EL (cell line): ENCODE data around the gene ATRAID.
A peak's percentile ranks its signal among the peaks of the same experiment; 100 is the strongest.
"Not testable (repeated sequence)": the region's sequence is repeated elsewhere in the genome, so short reads cannot be mapped to it uniquely, and the experiment has no call there.

ENCODE experiments used
- DNase-seq: peaks from one replicate; pipeline ENCODE4 v3.0.0-alpha.2; 2016

ATRAID gene

DNA sequence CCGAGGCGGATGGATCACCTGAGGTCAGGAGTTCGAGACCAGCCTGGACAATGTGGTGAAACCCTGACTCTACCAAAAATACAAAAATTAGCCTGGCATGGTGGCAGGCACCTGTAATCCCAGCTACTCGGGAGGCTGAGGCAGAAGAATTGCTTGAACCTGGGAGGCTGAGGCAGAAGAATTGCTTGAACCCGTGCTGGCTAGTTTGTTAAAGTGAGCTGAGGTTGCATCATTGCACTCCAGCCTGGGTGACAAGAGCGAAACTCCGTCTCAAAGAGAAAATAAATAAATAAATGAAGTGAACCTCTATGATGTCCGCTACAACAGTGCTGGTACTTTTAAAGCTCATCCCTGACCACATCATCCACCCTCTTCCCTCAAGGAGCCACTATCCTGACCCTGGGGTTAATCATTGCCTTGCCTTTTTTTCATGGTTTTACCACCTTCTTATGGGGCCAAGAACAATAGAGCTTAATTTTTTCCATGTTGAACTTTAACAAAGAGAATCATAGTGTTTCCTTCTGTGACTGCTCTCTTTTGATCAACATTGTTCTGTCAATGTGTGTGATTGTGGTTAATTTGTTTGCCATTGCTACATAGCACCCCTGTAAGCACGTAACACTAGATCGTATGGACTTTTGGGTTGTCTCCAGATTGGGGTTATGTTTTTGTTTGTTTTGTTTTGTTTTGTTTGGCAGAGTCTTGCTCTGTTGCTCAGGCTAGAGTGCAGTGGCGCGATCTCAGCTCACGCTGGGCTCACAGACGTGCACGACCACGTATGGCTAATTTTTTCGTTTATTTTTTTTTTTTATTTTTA is 17.1 kb upstream of the ATRAID start:
- no peak for DNase-seq

DNA sequence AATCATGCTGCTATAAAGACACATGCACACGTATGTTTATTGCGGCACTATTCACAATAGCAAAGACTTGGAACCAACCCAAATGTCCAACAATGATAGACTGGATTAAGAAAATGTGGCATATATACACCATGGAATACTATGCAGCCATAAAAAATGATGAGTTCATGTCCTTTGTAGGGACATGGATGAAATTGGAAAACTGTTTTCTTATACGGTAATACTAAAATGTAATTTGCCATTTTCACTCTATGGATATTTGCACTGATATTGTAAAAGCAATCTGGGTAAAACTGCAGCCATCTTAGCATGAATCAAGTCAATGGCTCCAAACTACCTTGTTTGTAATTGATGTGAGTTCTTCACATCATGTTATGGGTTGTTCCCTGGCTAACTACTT is 16.0 kb upstream of the ATRAID start:
- DNase-seq: not testable (repeated sequence)

DNA sequence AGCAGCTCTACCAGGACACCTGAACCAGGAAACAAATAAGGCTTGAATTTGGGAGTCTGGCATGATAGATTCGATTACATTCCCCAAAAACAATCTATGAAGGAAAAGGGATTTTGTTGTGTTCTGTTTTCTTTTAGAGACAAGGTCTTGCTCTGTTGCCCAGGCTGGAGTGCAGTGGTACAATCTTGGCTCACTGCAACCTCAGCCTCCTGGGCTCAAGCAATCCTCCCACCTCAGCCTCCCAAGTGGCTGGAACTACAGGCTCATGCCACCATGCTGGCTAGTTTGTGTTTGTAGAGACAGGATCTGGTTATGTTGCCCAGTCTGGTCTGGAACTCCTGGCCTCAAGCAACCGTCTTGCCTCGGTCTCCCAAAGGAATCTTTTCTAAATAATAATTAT is 13.8 kb upstream of the ATRAID start:
- not testable (repeated sequence) for DNase-seq

DNA sequence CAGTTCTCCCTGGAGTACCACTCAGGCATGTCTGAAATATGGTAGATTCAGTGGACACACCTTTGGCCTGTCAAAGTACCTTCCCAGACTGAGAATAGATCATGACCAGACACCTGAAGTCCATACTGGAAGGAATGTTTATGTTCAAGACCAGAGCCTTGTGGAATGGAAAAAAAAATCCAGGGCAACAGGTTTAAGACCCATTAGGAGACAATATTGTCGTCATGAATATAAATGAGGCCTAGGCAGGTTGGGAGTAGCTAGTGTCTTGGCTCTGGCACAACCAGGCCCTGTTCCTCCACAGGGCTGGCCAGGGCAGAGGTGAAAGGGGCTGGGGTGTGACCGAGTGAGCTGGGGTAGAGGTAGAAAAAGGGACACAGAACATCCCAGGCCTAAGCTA is 13.2 kb upstream of the ATRAID start:
- DNase-seq: no peak

DNA sequence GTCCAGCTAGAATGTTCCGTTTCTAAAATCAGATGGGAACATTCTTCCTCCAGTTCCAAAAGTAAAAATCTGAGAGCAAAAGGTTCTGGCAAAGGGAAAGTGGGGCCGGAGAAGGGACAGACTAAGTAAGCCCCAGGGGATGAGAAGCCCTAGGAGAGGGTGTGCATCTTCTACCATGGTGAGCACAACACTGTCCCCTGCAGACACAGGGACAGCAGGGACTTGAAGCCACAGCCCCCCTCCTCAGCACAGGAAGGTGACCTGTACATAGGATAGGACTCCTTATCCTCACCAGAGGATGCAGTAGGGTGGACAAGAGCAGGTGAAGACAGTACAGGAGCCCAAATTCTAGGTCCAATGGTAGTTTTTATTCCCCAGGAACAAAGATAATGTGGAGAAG is 12.6 kb upstream of the ATRAID start:
- DNase-seq: no peak

DNA sequence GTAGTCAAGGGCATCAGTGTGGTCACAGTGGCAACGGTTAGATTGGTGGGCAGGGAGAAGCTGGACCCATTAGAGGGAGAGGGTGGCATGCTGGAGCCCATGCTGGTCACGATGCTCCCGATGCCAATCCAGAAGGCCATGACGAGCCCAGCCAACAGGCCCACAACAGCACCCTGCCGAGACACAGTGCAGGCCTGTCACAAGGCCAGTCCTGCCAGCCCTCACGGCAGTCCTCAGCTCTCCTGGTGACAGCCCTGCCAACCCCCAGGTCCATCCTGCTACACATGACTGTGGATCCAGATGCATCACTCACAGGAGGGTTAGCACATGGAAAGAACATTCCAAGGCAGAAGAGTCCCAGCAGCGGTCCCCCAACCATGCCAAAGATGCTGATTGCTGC is 10.2 kb upstream of the ATRAID start:
- no peak for DNase-seq

DNA sequence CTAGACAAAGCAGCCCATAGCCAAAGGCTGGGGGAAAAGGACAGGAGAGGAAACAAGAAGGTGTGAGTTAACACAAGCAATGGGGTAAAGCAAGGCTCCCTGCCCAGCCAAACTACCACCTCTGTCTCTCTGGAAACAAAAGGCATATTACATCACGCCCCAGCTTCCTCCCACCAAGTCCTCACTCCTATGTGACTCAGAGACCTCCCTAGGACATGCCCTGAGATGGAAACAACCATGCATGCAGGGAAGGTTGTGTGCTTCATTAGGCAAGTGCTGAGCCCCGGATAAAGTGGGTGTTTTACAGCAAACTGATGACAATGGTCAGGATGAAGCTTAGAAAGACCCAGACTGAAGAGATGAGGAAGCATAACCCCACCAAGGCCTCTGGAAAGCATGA is 9.0 kb upstream of the ATRAID start:
- DNase-seq: no peak

DNA sequence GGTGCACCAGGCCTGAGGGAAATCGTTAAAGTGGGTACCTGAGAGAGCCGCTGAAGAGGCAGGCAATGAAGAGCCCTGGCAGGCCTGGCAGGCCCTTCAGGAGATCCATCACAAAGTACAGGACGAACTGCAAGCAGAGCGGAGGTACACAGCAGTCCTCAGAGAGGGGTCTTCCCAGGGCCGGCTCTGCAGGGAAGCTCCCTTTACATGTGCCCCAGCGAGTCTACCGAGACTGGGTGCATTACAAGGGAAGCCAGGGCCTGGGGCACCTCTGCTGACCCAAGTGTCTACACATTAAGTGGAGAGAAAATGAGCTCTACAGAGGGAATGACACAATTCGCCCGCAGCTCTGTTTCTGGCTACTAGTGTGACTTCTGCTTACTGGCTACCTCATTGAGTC is 8.1 kb upstream of the ATRAID start:
- no peak for DNase-seq

DNA sequence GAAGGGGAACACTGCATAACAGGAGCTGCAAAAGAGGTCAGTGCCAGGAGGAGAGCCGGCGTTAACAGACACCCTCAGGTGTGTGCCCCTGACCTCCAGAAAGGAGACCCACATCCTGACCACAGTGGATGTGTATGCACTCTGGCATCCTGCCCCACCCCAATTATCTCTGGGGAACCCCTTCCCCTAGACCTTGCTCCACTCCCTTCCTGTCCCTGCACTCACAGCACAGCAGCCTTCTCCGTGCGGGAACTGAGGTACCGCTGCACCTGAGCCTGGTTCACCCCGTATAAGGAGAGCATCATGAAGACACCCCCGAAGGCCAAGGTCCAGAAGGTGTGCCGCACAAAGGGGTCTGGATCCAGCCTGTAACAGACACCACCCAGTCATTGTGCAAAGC is 7.3 kb upstream of the ATRAID start:
- DNase-seq: no peak

DNA sequence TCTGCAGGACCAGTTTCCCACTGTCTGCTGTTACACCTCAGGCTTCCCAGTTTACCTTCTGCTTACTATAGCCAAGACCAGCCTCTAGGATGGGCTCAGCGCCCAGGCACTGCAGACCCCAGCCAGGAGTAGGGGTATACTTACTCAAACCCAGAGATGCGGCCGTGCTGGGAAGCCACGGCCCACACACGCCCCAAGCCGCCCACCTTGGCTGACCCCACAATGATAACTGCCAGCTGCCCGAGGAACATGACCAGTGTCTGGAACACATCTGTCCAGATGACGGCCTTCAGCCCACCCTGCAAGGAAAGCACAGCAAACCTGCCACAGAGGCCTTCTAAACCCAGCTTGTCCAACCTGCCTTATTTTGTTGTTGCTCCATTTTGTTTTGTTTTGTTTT is 6.6 kb upstream of the ATRAID start:
- DNase-seq: no peak

DNA sequence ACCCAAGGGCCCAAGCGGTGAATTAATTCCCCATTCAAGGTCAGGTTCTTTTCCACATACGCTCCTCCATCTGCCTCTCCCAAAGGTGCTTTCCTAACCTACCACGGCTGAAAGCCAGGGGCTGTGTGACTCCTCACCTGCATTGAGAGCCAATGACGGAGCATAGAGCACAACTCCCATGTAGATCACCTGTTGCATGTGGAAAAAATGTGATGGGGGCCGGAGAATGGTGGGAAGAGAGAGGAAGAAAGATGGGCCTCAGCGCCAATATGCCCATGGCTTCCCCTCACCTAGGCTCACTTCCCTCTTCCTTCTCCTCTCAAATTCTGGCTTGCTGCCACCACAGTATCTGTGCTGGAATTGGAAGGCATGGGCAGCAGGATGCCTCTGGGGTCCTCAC is 5.5 kb upstream of the ATRAID start:
- DNase-seq: no peak

DNA sequence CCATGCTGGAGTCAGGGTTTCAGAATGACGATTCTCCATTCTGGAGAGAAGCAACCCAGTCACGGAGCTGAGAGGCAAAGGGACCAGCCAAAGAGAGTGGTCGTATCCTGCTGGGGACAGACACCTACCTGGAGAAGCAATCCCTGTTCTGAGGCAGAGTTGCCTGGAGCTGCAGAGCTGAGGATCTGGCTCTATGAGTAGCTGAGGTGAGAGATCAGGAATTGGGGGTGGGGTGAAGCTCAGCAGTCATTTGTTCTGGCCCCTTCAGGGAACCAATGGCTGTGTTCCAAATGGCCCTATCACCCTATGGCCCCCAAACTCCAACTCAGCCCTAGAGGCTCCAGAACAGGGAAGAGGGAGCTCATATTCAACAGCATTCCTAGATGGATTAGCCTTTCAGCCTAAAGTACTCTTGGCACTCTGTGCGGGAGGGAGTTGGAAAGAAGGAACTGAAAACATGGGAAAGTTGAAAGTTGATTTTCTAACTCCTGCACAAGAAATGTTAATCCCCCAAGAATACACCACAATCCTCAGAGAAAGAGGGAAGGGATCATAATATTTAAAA is 3.3 kb upstream of the ATRAID start:
- no peak for DNase-seq

DNA sequence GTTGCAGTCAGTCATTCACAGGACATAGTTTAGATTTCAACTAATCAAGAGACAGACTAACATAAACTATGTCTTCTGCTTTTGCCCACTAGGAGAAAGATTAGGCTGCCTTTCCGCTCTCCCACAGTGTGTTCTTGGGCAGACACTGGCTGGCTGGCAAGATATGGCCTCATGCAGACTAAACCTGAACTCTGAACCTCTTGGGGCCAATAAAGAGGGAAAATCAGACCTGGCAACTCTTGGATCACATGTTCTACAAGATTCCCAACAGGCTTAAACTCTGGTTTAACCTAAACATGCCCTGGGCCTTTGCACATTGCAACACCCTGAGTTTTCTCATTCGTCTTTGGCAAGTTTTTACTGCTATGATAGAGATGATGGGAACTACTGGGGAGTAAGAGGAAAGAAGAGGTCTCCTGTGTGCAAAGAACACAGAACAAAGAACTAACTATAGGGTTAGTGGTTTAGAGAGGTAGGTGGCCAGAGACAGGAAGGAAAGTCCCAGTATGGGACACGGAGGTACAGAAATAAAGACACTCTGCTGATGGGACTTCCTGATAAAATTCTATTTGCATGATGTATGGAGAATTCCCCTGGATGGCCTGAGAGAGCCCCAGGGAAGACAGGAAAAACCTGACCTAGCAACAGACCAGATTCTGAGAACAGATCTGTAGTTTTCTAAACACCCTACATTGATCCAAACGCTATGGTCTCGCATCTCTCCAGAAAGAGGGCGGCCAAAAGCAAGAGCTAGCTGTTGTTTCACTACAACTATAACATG is 2.0 kb upstream of the ATRAID start:
- no peak for DNase-seq

DNA sequence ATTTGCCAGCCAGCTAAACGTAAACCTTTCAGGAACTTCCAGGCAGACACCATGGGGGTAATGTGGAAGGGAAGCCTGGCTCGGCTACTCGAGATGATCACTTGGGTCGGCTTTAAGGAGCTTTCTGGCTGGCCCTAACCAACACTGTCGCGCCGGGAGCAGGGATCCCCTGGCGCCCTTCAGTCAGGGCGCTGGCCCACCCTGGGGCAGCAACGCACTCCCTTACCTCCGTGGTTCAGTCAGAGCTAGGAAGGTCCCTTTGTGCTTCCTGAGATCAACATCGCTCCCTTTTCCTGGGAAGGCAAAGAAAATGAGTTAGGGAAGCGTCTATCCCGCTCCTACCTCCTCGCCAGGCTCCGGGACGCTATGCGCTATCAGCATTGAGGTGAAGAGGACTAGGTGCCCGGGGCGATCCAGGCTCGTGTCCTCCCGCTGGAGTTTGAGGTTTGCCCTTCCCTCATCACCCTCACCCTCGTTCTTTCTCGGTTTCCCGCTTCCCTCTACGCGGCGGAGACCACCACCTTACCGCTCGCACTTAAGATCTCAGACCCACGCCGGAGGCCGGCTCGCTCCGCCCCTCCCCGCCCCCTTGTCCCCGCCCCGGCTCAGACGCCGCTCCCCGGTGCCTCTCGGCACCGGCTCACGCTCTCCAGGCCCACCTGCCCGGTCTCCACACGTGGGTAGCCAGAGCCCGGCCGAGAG is 449 bp upstream of the ATRAID start:
- DNase-seq: no peak

DNA sequence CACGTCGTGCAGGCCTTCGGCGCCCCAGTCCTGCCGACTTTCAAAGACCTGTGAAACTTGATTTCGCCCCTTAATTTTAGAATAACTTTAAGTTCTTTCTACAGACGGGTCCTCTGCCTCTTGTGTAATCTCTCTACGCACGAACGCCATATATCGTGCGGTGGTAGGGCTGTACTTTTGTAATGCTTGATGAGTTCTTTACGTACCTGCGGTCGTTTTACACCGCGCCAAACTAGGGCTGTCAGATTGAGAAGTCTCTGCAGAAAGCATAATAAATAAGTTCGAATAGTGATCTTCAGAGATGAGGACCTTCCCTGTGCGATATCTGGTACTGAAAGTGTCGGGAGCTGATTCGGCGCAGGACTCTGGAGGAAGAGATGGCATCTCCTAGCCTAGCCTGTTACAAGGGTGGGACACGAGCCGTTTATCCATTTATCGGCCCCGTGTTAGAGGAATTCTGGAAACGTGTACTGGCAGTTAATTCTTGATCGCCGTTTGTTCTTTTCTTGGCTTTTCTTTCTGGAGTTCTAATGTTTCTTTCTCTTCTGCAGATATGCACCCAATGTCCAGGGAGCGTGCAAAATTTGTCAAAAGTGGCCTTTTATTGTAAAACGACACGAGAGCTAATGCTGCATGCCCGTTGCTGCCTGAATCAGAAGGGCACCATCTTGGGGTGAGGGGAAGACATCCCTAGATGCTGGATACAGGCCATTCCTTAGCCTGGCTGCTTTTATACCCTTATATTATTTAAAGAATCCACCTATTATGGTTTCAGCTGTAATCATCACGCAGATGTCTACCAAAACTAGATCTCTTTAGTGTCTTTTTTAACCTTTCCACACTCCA is 1.0 kb downstream of the ATRAID start:
- peak; percentile 8 for DNase-seq

DNA sequence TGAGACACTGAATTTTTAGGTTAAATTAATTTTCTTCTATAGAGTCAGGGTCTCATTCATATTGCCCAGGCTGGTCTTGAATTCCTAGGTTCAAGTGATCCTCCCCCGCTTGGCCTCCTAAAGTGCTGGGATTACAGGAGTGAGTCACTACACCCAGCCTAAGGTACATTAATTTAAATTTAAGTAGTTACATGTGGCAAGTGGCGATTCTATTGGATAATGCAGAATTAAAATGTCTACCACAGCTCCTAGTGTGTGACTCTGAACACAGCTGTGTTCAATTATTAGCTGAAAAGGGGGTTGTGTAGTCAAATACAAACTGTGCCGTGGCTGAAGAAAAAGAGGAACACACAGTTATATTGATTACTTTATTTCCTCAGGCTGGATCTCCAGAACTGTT is 3.1 kb downstream of the ATRAID start:
- no peak for DNase-seq

DNA sequence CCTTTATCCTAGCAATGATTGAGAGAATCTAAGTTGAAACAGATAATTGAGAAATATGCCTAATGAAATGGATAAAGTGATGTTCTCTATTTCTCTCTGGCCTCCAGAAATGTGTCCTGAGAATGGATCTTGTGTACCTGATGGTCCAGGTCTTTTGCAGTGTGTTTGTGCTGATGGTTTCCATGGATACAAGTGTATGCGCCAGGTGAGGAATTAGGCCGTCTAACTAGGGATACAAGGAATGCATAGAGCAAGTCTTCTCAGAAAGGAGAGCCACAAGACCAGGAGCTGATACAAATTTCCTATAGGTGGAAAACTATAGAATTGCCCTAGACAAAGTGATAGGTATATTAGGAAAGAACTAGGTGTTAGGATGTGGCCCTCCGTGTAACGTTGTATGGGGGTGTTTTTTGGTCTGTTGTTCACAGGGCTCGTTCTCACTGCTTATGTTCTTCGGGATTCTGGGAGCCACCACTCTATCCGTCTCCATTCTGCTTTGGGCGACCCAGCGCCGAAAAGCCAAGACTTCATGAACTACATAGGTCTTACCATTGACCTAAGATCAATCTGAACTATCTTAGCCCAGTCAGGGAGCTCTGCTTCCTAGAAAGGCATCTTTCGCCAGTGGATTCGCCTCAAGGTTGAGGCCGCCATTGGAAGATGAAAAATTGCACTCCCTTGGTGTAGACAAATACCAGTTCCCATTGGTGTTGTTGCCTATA is 4.7 kb downstream of the ATRAID start:
- DNase-seq: no peak

DNA sequence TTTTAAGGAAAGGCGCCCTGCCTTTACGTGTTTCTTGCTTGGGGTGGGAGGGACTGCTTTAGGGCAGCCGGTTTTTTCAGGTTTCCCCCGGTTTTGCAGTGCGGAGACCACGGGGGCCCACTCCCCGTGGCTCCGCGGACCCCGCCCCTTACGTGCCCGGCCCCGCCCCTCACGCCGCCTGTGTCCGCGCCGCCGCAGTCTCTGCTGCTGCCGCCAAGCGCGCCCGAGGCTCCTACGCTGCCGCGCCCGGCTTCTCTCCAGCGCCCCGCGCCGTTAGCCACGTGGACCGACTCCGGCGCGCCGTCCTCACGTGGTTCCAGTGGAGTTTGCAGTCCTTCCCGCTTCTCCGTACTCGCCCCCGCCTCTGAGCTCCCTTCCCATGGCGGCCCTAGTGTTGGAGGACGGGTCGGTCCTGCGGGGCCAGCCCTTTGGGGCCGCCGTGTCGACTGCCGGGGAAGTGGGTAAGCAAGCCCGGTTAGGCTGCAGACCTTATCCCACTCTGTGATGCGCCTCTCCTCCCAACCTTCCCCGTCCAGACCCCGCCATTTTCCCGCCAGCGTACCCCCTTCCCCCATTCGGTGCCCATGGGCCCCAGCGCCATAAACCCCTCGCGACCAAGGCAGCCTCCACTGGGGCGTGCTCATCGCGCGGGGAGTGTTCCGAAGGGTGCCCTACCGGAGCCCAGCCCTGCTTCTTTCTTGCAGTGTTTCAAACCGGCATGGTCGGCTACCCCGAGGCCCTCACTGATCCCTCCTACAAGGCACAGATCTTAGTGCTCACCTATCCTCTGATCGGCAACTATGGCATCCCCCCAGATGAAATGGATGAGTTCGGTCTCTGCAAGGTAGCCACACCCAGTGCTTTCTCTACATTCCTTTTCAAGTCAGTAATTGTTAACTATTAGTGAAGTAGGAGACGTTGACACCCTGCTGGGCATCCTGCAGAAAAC is 5.6 kb downstream of the ATRAID start, which contains the start of gene CAD:
Gene CAD, plus strand, starts transcription at position 197 of the 949 bp plus-strand sequence. Its CDS starts 183 bp downstream, at position 380.
- peak; percentile 78 for DNase-seq

DNA sequence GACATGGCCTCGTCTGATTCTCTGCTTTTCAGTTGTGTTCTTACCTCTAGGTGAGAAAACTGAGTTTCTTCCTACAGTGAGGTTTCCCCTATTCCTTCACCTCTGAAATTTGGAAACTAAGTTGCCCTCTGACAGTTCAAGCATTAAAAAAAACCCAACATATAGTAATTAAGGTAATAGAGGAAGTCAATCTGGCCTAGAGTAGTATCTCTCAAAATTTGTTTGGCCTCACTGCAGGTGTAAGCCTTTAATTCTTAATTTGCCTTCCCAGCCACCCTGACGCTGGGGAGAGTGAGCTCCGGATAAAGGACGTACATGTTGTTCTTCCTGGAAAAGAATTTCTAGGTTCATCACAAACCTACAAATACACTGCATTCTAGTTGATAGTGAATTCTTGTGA is 6.8 kb downstream of the ATRAID start:
- no peak for DNase-seq

DNA sequence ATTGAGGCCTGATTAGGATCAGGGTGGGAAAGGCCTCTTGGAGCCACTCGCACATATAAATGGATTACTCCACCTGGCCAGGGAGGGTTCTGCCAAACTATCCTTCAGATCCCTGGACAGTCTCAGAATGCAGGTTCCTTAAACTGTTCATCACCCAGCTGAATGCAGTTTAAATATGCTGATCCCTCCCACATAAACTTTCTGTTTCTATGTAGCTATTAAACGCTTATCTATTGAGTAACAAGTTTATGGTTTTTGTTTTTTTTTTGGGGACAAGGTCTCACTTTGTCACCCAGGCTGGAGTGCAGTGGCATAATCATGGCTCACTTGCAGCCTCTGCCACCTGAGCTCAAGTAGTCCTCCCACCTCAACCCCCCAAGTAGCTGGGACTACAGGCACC is 7.2 kb downstream of the ATRAID start:
- no peak for DNase-seq
